GM12878 (cell line): Measurements from ENCODE around the gene PDE6A. TPM values are rescaled to one million over a fixed set of nuclear protein-coding genes. Genes with fewer than 3 reads are reported as not detected.
A peak's percentile ranks its signal among the peaks of the same experiment; 100 is the strongest.

Experiments
- BRCA1 ChIP-seq: IDR thresholded peaks from 2 replicates; pipeline ENCODE4 v1.6.1; 2011; ENCODE audit warnings: low read depth, low read length, improper control_type of control experiment
- CEBPB ChIP-seq, 2 experiments: fragments of 150-350 bp in 1 of 2; IDR thresholded peaks; 2 replicates each; pipeline ENCODE4 v1.6.1; 2012 to 2014; ENCODE audit warnings: low read depth in 2 of 2, low read length in 2 of 2, borderline replicate concordance in 1 of 2, inconsistent platforms in 1 of 2
- CHD4 ChIP-seq: fragments of 200-600 bp; sonication (generic); IDR thresholded peaks from 2 replicates; pipeline ENCODE4 v1.6.1; 2016; ENCODE audit warnings: mild to moderate bottlenecking
- GABPA ChIP-seq: IDR thresholded peaks from 2 replicates; pipeline ENCODE4 v1.6.1; 2014; ENCODE audit warnings: antibody characterized with exemption, low read depth, mild to moderate bottlenecking, inconsistent platforms
- HDAC2 ChIP-seq: fragments of 200-600 bp; sonication (generic); IDR thresholded peaks from 2 replicates; pipeline ENCODE4 v1.6.1; 2017
- JUNB ChIP-seq: IDR thresholded peaks from 2 replicates; pipeline ENCODE4 v1.6.1; 2016; ENCODE audit warnings: antibody characterized with exemption, mild to moderate bottlenecking
- KAT2A ChIP-seq: conservative IDR thresholded peaks from 2 replicates; pipeline ENCODE4 v1.6.1; 2011; ENCODE audit warnings: low read depth, low read length; ENCODE audit not compliant: control insufficient read depth
- MAX ChIP-seq: IDR thresholded peaks from 2 replicates; pipeline ENCODE4 v1.6.1; 2012; ENCODE audit warnings: low read depth, low read length, improper control_type of control experiment
- MEF2B ChIP-seq: fragments of 450-650 bp; IDR thresholded peaks from 2 replicates; pipeline ENCODE4 v1.6.1; 2018; ENCODE audit warnings: mild to moderate bottlenecking, moderate library complexity; ENCODE audit not compliant: partially characterized antibody, poor library complexity, severe bottlenecking
- MYC ChIP-seq: IDR thresholded peaks from 2 replicates; pipeline ENCODE4 v1.6.1; 2011; ENCODE audit warnings: mild to moderate bottlenecking, low read length, moderate library complexity, inconsistent platforms; ENCODE audit not compliant: insufficient read depth, insufficient replicate concordance, insufficient read length, severe bottlenecking
- NFIC ChIP-seq: IDR thresholded peaks from 2 replicates; pipeline ENCODE4 v1.6.1; 2012; ENCODE audit warnings: low read depth, mild to moderate bottlenecking, inconsistent platforms, low read length, moderate library complexity
- PRDM15 ChIP-seq: fragments of 450-650 bp; formaldehyde crosslinking; IDR thresholded peaks from 2 replicates; pipeline ENCODE4 v1.4.0; 2020; ENCODE audit warnings: mild to moderate bottlenecking, moderate library complexity
- RAD21 ChIP-seq: IDR thresholded peaks from 2 replicates; pipeline ENCODE4 v1.6.1; 2011; ENCODE audit warnings: mild to moderate bottlenecking, low read depth, low read length, moderate library complexity; ENCODE audit not compliant: insufficient read depth
- RAD51 ChIP-seq: fragments of 450-650 bp; IDR thresholded peaks from 2 replicates; pipeline ENCODE4 v1.6.1; 2016; ENCODE audit warnings: moderate library complexity, mild to moderate bottlenecking, inconsistent platforms
- RELB ChIP-seq: fragments of 450-650 bp; IDR thresholded peaks from 2 replicates; pipeline ENCODE4 v1.6.1; 2017; ENCODE audit warnings: low read depth, mild to moderate bottlenecking, moderate library complexity
- SUZ12 ChIP-seq: fragments of 200-600 bp; sonication (generic); IDR thresholded peaks from one replicate; pipeline ENCODE4 v1.6.1; 2018; ENCODE audit warnings: antibody characterized with exemption, mild to moderate bottlenecking; ENCODE audit not compliant: unreplicated experiment
- TAF1 ChIP-seq: IDR thresholded peaks from 2 replicates; pipeline ENCODE4 v1.6.1; 2011; ENCODE audit warnings: mild to moderate bottlenecking, low read depth, low read length, borderline replicate concordance
- TCF12 ChIP-seq: IDR thresholded peaks from 2 replicates; pipeline ENCODE4 v1.6.1; 2011; ENCODE audit warnings: low read depth, mild to moderate bottlenecking, low read length
- ZNF384 ChIP-seq: IDR thresholded peaks from 2 replicates; pipeline ENCODE4 v1.6.1; 2012; ENCODE audit warnings: low read depth, mild to moderate bottlenecking, low read length, improper control_type of control experiment, borderline replicate concordance
- ZZZ3 ChIP-seq: IDR thresholded peaks from 2 replicates; pipeline ENCODE4 v1.6.1; 2011; ENCODE audit warnings: low read depth; ENCODE audit not compliant: control insufficient read depth, insufficient read length
- polyA plus RNA-seq, 11 experiments: library from polyadenylated mRNA; depleted of rRNA in 4 of 11; unstranded in 6 of 11; stranded (reverse) in 5 of 11; fragments of >200 nt; fragmentation: Nextera tagmentation in 4 of 11; fragmentation: Illumina TruSeq in 1 of 11; extraction: Ambion mirVana in 4 of 11; extraction: Trizol in 1 of 11; gene quantifications; 1 replicate in 1 of 11; 2 replicates in 10 of 11; pipeline versions ENCODE4 v1.2.1 to v1.2.3, GENCODE V29; 2011 to 2016; ENCODE audit warnings: inconsistent platforms in 2 of 11, missing spikeins in 2 of 11, low read depth in 1 of 11
- total RNA-seq, 4 experiments: library from RNA; depleted of rRNA in 3 of 4; stranded (reverse); fragments of >200 nt in 3 of 4; fragmentation: Illumina TruSeq in 1 of 4; extraction: Trizol in 1 of 4; gene quantifications; 2 replicates each; pipeline versions ENCODE4 v1.2.1 to v1.2.3, GENCODE V29; 2013 to 2021
- TF ChIP-seq, protein P1 (sequence below): IDR thresholded peaks from 2 replicates; pipeline ENCODE4 v1.6.1; 2011; ENCODE audit warnings: mild to moderate bottlenecking, low read depth, low read length, moderate library complexity; ENCODE audit not compliant: insufficient replicate concordance

The PDE6A gene
- total and polyA plus RNA-seq, 10 of the 15 experiments (the other 5 are each of a cell fraction or from before 2014, with no cell fraction given): 0.05 to 0.26 TPM; not detected in 8

DNA sequence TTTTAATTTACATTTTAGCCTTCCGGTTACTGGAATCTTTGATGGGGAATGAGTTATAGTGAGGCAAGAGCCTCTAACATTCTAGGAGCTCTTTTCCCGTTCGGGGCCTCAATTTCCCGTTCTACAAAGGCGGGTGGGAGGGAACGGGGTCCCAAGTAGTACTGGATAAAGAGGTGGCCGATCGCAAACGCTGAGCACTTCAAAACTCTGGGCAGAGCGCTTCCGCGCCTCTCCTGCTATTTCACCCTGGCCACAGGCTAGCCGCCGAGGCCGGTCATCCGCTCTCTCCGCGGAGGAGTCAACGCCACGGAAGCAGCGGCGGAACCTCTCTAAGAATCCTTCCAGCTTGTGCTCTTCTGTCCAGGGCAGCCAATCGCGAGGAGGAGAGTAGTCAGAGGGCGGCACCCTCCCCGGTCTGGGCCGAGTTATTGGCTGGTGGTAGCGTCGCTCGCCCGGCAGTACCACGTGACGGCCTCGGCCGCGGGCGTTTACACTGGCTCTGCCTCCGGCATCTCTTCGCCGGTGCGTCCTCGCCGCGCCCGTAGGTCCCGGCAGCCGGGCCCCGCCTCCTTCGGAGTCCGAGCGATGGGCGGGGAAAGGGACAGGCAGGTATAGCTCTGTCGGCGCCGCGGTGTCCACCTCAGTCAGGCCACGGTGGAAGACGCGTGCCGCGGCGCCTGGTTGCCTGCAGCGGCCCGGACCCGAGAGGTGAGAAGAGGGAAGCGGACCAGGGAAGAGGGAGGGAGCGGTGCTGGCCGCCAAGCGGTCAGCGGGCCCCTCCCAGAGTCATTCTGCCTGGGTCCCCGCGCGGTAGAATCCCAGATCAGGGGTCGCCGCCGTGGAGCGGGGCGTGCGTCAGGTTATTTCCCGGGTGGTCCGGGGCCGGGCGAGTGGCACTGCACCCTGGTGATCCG is 15.9 kb upstream of the PDE6A start, which contains the start of gene SLC26A2 (continued):
- TF ChIP-seq PRDM15 (CRISPR knock-in tag): no peak
- TF ChIP-seq SUZ12: no peak
- TF ChIP-seq HDAC2: no peak
- no peak for TF ChIP-seq MEF2B
- TF ChIP-seq, protein P1, sequence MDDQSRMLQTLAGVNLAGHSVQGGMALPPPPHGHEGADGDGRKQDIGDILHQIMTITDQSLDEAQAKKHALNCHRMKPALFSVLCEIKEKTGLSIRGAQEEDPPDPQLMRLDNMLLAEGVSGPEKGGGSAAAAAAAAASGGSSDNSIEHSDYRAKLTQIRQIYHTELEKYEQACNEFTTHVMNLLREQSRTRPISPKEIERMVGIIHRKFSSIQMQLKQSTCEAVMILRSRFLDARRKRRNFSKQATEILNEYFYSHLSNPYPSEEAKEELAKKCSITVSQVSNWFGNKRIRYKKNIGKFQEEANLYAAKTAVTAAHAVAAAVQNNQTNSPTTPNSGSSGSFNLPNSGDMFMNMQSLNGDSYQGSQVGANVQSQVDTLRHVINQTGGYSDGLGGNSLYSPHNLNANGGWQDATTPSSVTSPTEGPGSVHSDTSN: peak; percentile 99
- TF ChIP-seq RAD21: no peak
- no peak for TF ChIP-seq CHD4
- no peak for TF ChIP-seq ZNF384
- no peak for TF ChIP-seq BRCA1
- TF ChIP-seq MYC: no peak
- peak; percentile 53 for TF ChIP-seq GABPA
- no peak for TF ChIP-seq CEBPB (IDR thresholded peaks at IDR 0.05; ENCODE audit: borderline replicate concordance in 1 of 2, low read depth in 2 of 2, low read length in 2 of 2)
- TF ChIP-seq ZZZ3: no peak
- TF ChIP-seq RAD51: peak; percentile 98
- peak; percentile 92 for TF ChIP-seq MAX
- no peak for TF ChIP-seq NFIC
- no peak for TF ChIP-seq JUNB
- TF ChIP-seq TCF12: no peak
- TF ChIP-seq TAF1: peak; percentile 69; the same call in 1 of the 2 replicates
- TF ChIP-seq KAT2A: no peak
- TF ChIP-seq RELB: no peak
